GM12801 (cell line): ENCODE results near the gene ACTN1.

Source experiments
- CTCF ChIP-seq: IDR thresholded peaks from one replicate; pipeline ENCODE4 v1.5.1; 2011; ENCODE audit warnings: control low read depth; ENCODE audit not compliant: insufficient read length; ENCODE audit errors: extremely low read depth

The ACTN1 gene

GRCh38 chr14:68846466-68846865, 132.6 kb downstream of the ACTN1 start:
- TF ChIP-seq CTCF = no peak

DNA sequence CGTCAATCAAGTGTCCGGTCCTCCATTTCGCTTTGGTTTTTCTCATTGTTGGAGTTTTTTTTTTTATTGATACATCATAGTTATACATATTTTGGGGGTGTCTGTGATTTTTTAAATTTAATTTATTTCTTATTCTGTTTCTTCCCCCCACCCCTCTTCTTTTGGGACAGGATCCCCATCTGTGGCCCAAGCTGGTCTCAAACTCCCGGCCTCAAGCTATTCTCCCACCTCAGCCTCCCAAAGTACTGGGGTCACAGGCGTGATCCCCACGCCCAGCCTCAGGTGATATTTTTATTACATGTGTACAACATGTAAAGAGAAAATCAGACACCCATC, 134.9 kb downstream of the ACTN1 start:
- TF ChIP-seq CTCF = no peak

- TF ChIP-seq CTCF = peak; percentile 42
Measured at GRCh38 chr14:68843471-68844209, 135.5 kb downstream of the ACTN1 start.

GRCh38 chr14:68842298-68842697, 136.8 kb downstream of the ACTN1 start:
- no peak for TF ChIP-seq CTCF

DNA sequence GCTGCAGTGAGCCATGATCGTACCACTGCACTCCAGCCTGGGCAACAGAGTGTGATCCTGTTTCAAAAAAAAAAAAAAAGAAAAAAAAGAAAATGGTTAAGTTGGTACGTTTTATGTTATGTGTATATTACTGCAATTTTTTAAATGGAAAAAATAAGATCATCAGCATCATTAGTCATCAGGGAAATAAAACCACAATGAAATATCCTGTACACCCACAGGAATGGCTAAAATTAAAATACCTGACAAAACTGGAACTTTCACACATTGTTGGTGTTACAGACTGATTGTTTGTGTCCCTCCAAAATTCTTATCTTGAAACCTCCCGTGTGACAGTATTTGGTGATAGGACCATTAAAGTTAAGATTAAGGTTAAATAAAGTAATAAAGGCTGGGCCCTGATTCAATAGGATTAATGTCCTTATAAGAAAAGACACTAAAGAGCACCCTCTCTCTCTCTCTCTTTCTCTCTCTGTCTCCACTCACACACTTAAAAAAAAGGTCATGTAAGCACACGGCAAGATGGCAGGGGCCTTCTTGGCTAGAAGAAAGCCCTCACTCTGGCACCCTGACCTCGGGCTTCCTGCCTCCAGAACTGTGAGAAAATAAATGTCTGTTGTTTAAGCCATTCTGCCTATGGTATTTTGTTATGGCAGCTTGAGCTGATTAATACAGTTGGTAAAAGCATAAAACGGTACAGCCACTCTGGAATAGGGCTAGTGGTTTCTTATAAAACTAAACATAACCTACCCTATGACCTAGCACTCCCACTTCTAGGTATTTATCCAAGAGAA, 137.9 kb downstream of the ACTN1 start:
- no peak for TF ChIP-seq CTCF

DNA sequence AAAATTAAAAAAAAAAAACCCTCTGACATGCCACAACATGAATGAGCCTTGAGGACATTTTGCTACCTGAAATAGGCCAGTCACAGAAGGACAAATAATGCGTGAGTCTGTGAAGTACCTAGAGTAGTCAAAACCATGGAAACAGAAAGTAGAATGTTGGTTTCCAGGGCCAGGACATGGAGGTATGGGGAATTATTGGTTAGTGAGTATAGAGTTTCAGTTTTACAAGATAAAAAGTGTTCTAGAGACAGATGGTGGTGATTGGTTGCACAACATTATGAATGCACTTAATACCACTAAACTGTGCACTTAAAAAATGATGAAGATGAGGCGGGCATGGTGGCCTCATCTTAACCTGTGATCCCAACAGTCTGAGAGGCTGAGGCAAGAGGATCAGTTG, 138.6 kb downstream of the ACTN1 start:
- TF ChIP-seq CTCF = no peak

GRCh38 chr14:68836082-68836481, 143.0 kb downstream of the ACTN1 start:
- TF ChIP-seq CTCF = no peak
